Measurements from ENCODE around the gene EPX. TPM values are rescaled to one million over a fixed set of nuclear protein-coding genes. Genes with fewer than 3 reads are reported as not detected.
A peak's percentile ranks its signal among the peaks of the same experiment; 100 is the strongest.

EPX gene
- total and polyA plus RNA-seq, 3 experiments from 2014 or later, result not detected

DNA sequence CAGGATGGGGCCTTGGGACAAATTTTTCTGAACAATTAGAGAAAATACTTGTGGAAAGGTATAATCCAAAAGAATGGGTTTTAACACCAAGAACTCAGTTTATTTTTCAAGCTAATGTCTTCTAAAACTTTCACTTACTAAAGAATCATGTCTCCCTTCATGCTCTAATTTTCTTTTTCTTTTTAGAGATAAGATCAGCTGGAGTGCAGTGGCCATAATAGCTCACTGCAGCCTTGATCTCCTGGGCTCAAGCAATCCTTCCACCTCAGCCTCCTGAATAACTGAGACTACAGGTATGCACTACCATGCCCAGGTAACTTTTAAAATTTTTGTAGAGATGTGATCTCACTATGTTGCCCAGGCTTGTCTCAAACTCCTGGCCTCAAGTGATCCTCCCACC is 38.9 kb upstream of the EPX start:
- Histone ChIP-seq H3K9me3 (ENCODE audit: low read length) (no peaks in the 10 kb centered on the region), H3K36me3 (ENCODE audit: insufficient read depth, low read length) (no peaks in the 10 kb centered on the region), H3K4me3 (ENCODE audit: low read length) (peak overlapping the region; percentile 6), H3K27me3 (ENCODE audit: insufficient read depth, low read length, poor library complexity, severe bottlenecking) (no peaks in the 10 kb centered on the region), H3K27ac (ENCODE audit: low read depth, low read length) (peak overlapping the region; percentile 25), H3K4me1 (ENCODE audit: insufficient read depth, low read length) (peaks cover 60% of the 10 kb centered on the region)
- no peak for DNase-seq
- peaks cover 0 to 10% (median 3%) of the 10 kb centered on the region in 5 donors for H3K9me3 Mint-ChIP-seq
- POLR2A ChIA-PET, result interaction anchor here (0.8 to 0.9 kb wide), 2 partner anchors 16 to 293 kb away, joined by 3 to 4 read pairs; no protein-coding TSS in a partner anchor
- CTCF ChIA-PET, result interaction anchor here (1.1 to 4.1 kb wide), 6 partner anchors 9 to 69 kb away, joined by 3 to 18 read pairs (median 10); no protein-coding TSS in a partner anchor
- peaks cover 68 to 94% (median 90%) of the 10 kb centered on the region in 3 donors for H3K4me1 Mint-ChIP-seq
- peak overlapping the region in 6 of 7 donors; percentile 69 to 79 (median 74) for H3K4me3 Mint-ChIP-seq
- peaks cover 3 to 45% (median 5%) of the 10 kb centered on the region in 3 donors for H3K36me3 Mint-ChIP-seq
- H3K27ac Mint-ChIP-seq, result peak overlapping the region; percentile 91 to 99 (median 94)
- H3K27me3 Mint-ChIP-seq, result peaks cover 0 to 3% of the 10 kb centered on the region in 2 donors

- peak; percentile 16 to 71 (median 55) for DNase-seq
- Histone ChIP-seq H3K4me3 (ENCODE audit: low read length) (peak overlapping the region; percentile 64), H3K27ac (ENCODE audit: low read depth, low read length) (peak overlapping the region; percentile 60), H3K27me3 (ENCODE audit: insufficient read depth, low read length, poor library complexity, severe bottlenecking) (no peaks in the 10 kb centered on the region), H3K4me1 (ENCODE audit: insufficient read depth, low read length) (peaks cover 57% of the 10 kb centered on the region), H3K36me3 (ENCODE audit: insufficient read depth, low read length) (no peaks in the 10 kb centered on the region), H3K9me3 (ENCODE audit: low read length) (no peaks in the 10 kb centered on the region)
- Mint-ChIP-seq H3K4me3 (peak overlapping the region; percentile 83 to 96 (median 92)), H3K27ac (peak overlapping the region; percentile 88 to 99 (median 95)), H3K36me3 (peaks cover 3 to 35% (median 5%) of the 10 kb centered on the region in 3 donors), H3K9me3 (peaks cover 0 to 7% (median 2%) of the 10 kb centered on the region in 5 donors), H3K4me1 (peaks cover 57 to 89% (median 84%) of the 10 kb centered on the region in 3 donors), H3K27me3 (peaks cover 0 to 3% of the 10 kb centered on the region in 2 donors)
- ChIA-PET POLR2A (interaction anchor here (0.7 to 1.5 kb wide), 3 partner anchors 62 to 169 kb away, joined by 3 read pairs; partner anchors contain the start of gene SRSF1), CTCF (interaction anchor here (1.0 to 4.1 kb wide), 3 partner anchors 10 to 15 kb away, joined by 3 to 18 read pairs (median 5); no protein-coding TSS in a partner anchor)
These were observed 35.4 kb upstream of the EPX start for GRCh38 chr17:58156839-58157803.

GRCh38 chr17:58158181-58158580 is 34.3 kb upstream of the EPX start:
- Mint-ChIP-seq H3K27ac (no peak overlapping the region), H3K36me3 (peaks cover 3 to 35% (median 5%) of the 10 kb centered on the region in 3 donors), H3K4me1 (peaks cover 47 to 78% (median 73%) of the 10 kb centered on the region in 3 donors), H3K9me3 (peaks cover 0 to 7% (median 2%) of the 10 kb centered on the region in 5 donors), H3K27me3 (peaks cover 0 to 3% of the 10 kb centered on the region in 2 donors), H3K4me3 (peak overlapping the region in 2 of 7 donors; percentile 41 to 95)
- Histone ChIP-seq H3K4me3 (ENCODE audit: low read length) (no peak overlapping the region), H3K4me1 (ENCODE audit: insufficient read depth, low read length) (peaks cover 46% of the 10 kb centered on the region), H3K27ac (ENCODE audit: low read depth, low read length) (no peak overlapping the region), H3K9me3 (ENCODE audit: low read length) (no peaks in the 10 kb centered on the region), H3K27me3 (ENCODE audit: insufficient read depth, low read length, poor library complexity, severe bottlenecking) (no peaks in the 10 kb centered on the region), H3K36me3 (ENCODE audit: insufficient read depth, low read length) (no peaks in the 10 kb centered on the region)
- no peak for DNase-seq
- ChIA-PET POLR2A (no interaction called here), CTCF (no interaction called here)

- Mint-ChIP-seq H3K27me3 (peaks cover 3% of the 10 kb centered on the region in 2 donors), H3K4me1 (peaks cover 25 to 67% (median 53%) of the 10 kb centered on the region in 3 donors), H3K9me3 (no peaks in the 10 kb centered on the region), H3K36me3 (peaks cover 4 to 27% (median 5%) of the 10 kb centered on the region in 3 donors), H3K27ac (peak overlapping the region in 1 of 8 donors; percentile 77), H3K4me3 (no peak overlapping the region)
- Histone ChIP-seq H3K4me1 (ENCODE audit: insufficient read depth, low read length) (peaks cover 12% of the 10 kb centered on the region), H3K9me3 (ENCODE audit: low read length) (no peaks in the 10 kb centered on the region), H3K27me3 (ENCODE audit: insufficient read depth, low read length, poor library complexity, severe bottlenecking) (no peaks in the 10 kb centered on the region), H3K36me3 (ENCODE audit: insufficient read depth, low read length) (no peaks in the 10 kb centered on the region), H3K4me3 (ENCODE audit: low read length) (no peak overlapping the region), H3K27ac (ENCODE audit: low read depth, low read length) (no peak overlapping the region)
- ChIA-PET POLR2A (no interaction called here), CTCF (no interaction called here)
- no peak for DNase-seq
These were observed 31.0 kb upstream of the EPX start for GRCh38 chr17:58161566-58161965.

- H3K9me3 Mint-ChIP-seq, result no peaks in the 10 kb centered on the region
- Histone ChIP-seq H3K4me3 (ENCODE audit: low read length) (no peak overlapping the region), H3K4me1 (ENCODE audit: insufficient read depth, low read length) (peaks cover 28% of the 10 kb centered on the region), H3K36me3 (ENCODE audit: insufficient read depth, low read length) (no peaks in the 10 kb centered on the region), H3K27me3 (ENCODE audit: insufficient read depth, low read length, poor library complexity, severe bottlenecking) (no peaks in the 10 kb centered on the region), H3K9me3 (ENCODE audit: low read length) (no peaks in the 10 kb centered on the region), H3K27ac (ENCODE audit: low read depth, low read length) (no peak overlapping the region)
- no peak for DNase-seq
- peaks cover 0 to 30% (median 3%) of the 10 kb centered on the region in 3 donors for H3K36me3 Mint-ChIP-seq
- H3K27ac Mint-ChIP-seq, result no peak overlapping the region
- H3K4me1 Mint-ChIP-seq, result peaks cover 34 to 68% (median 56%) of the 10 kb centered on the region in 3 donors
- peaks cover 0 to 5% of the 10 kb centered on the region in 2 donors for H3K27me3 Mint-ChIP-seq
- POLR2A ChIA-PET, result no interaction called here
- H3K4me3 Mint-ChIP-seq, result no peak overlapping the region
- CTCF ChIA-PET, result interaction anchor here (0.9 to 1.9 kb wide), 2 partner anchors 41 to 52 kb away, joined by 3 to 6 read pairs; no protein-coding TSS in a partner anchor
These were observed 26.5 kb upstream of the EPX start for GRCh38 chr17:58165981-58166380.

- CTCF ChIA-PET, result no interaction called here
These were observed 25.8 kb upstream of the EPX start, which contains the start of gene OR4D2 for GRCh38 chr17:58166682-58167081. TSS of gene OR4D2 (plus strand) at chr17:58166982. CDS start at chr17:58169656, 2,674 bp downstream.

GRCh38 chr17:58170622-58171021 is 21.9 kb upstream of the EPX start:
- peaks cover 0 to 18% (median 3%) of the 10 kb centered on the region in 3 donors for H3K36me3 Mint-ChIP-seq
- CTCF ChIA-PET, result interaction anchor here (0.7 to 4.9 kb wide), 7 partner anchors 10 to 86 kb away, joined by 3 to 90 read pairs (median 6); no protein-coding TSS in a partner anchor
- Histone ChIP-seq H3K4me3 (ENCODE audit: low read length) (peak overlapping the region; percentile 24), H3K36me3 (ENCODE audit: insufficient read depth, low read length) (no peaks in the 10 kb centered on the region), H3K4me1 (ENCODE audit: insufficient read depth, low read length) (peaks cover 43% of the 10 kb centered on the region), H3K27ac (ENCODE audit: low read depth, low read length) (no peak overlapping the region), H3K9me3 (ENCODE audit: low read length) (no peaks in the 10 kb centered on the region), H3K27me3 (ENCODE audit: insufficient read depth, low read length, poor library complexity, severe bottlenecking) (no peaks in the 10 kb centered on the region)
- POLR2A ChIA-PET, result interaction anchor here (0.6 to 1.4 kb wide), 3 partner anchors 17 to 311 kb away, joined by 3 to 9 read pairs (median 4); no protein-coding TSS in a partner anchor
- H3K4me1 Mint-ChIP-seq, result peaks cover 44 to 67% (median 64%) of the 10 kb centered on the region in 3 donors
- H3K27me3 Mint-ChIP-seq, result peaks cover 2 to 4% of the 10 kb centered on the region in 2 donors
- H3K9me3 Mint-ChIP-seq, result peaks cover 0 to 1% (median 0%) of the 10 kb centered on the region in 5 donors
- peak overlapping the region; percentile 51 to 97 (median 84) for H3K27ac Mint-ChIP-seq
- H3K4me3 Mint-ChIP-seq, result peak overlapping the region; percentile 26 to 88 (median 70)
- DNase-seq, result no peak

More at GRCh38 chr17:58166682-58167081, 25.8 kb upstream of the EPX start, which contains the start of gene OR4D2:
- H3K36me3 Mint-ChIP-seq, result peaks cover 0 to 30% (median 3%) of the 10 kb centered on the region in 3 donors
- Histone ChIP-seq H3K4me3 (ENCODE audit: low read length) (no peak within 1 kb of the TSS), H3K9me3 (ENCODE audit: low read length) (no peaks in the 10 kb centered on the region), H3K27ac (ENCODE audit: low read depth, low read length) (no peak within 1 kb of the TSS), H3K4me1 (ENCODE audit: insufficient read depth, low read length) (peaks cover 32% of the 10 kb centered on the region), H3K36me3 (ENCODE audit: insufficient read depth, low read length) (no peaks in the 10 kb centered on the region), H3K27me3 (ENCODE audit: insufficient read depth, low read length, poor library complexity, severe bottlenecking) (no peaks in the 10 kb centered on the region)
- no peaks in the 10 kb centered on the region for H3K9me3 Mint-ChIP-seq
- POLR2A ChIA-PET, result no interaction called here
- H3K27me3 Mint-ChIP-seq, result peaks cover 0 to 5% of the 10 kb centered on the region in 2 donors
- peak within 1 kb of the TSS in 5 of 8 donors; percentile 39 to 78 (median 61) for H3K27ac Mint-ChIP-seq
- peak within 1 kb of the TSS in 1 of 7 donors; percentile 17 for H3K4me3 Mint-ChIP-seq
- peaks cover 39 to 70% (median 59%) of the 10 kb centered on the region in 3 donors for H3K4me1 Mint-ChIP-seq
- no peak for DNase-seq
